Caco-2 (cell line): ENCODE measurements around the gene PTCH1. TPM values are rescaled to one million over a fixed set of nuclear protein-coding genes. Genes with fewer than 3 reads are reported as not detected.

ENCODE experiments used
- BruUV-seq: library from RNA; stranded (reverse); fragments of 400-500 nt; replicated peaks from 2 replicates; lab custom pipeline; 2021; lab: Mats Ljungman, UMichigan
- CTCF ChIA-PET: fragments of 300-600 bp; sonication (Branson Sonifier 250); formaldehyde crosslinking; loops from one replicate; lab custom pipeline; 2022; ENCODE audit warnings: antibody characterized with exemption; lab: Charles Lee
- POLR2A ChIA-PET: fragments of 300-600 bp; sonication (Branson Sonifier 250); formaldehyde crosslinking; loops from one replicate; lab custom pipeline; 2022; ENCODE audit warnings: antibody characterized with exemption; lab: Charles Lee
- DNase-seq, 2 experiments: peaks; one replicate each; pipeline versions ENCODE4 v3.0.0 to v3.0.0-alpha.2; 2020 to 2022
- H3K27me3 ChIP-seq: replicated peaks from 2 replicates; pipeline ENCODE4 v1.6.0; 2011; ENCODE audit warnings: low read length; ENCODE audit not compliant: control insufficient read depth, insufficient read depth
- H3K36me3 ChIP-seq: 2 replicates; pipeline ENCODE4 v1.5.1; 2011; ENCODE audit warnings: low read length; ENCODE audit not compliant: control insufficient read depth, insufficient read depth
- H3K4me1 ChIP-seq: fragments of 250-450 bp; sonication (Bioruptor Pico); 2 replicates; pipeline ENCODE4 v1.5.1; 2020; ENCODE audit warnings: mild to moderate bottlenecking
- H3K4me3 ChIP-seq: 2 replicates; pipeline ENCODE4 v1.5.1; 2011; ENCODE audit warnings: low read depth, mild to moderate bottlenecking, control low read depth, low read length
- H3K9me3 ChIP-seq: fragments of 250-450 bp; sonication (Bioruptor Pico); 2 replicates; pipeline ENCODE4 v1.5.1; 2020; ENCODE audit warnings: mild to moderate bottlenecking, moderate library complexity
- H3K27ac Mint-ChIP-seq: one replicate; pipeline ENCODE4 v1.8.0; 2022; ENCODE audit warnings: mixed read lengths; ENCODE audit not compliant: unreplicated experiment
- H3K27me3 Mint-ChIP-seq: one replicate; pipeline ENCODE4 v1.8.0; 2022; ENCODE audit warnings: mixed read lengths; ENCODE audit not compliant: insufficient read depth, unreplicated experiment
- H3K36me3 Mint-ChIP-seq: one replicate; pipeline ENCODE4 v1.8.0; 2022; ENCODE audit warnings: mild to moderate bottlenecking, mixed read lengths; ENCODE audit not compliant: insufficient read depth, unreplicated experiment
- H3K4me1 Mint-ChIP-seq: one replicate; pipeline ENCODE4 v1.8.0; 2022; ENCODE audit warnings: low read depth, mixed read lengths; ENCODE audit not compliant: unreplicated experiment
- H3K4me3 Mint-ChIP-seq: one replicate; pipeline ENCODE4 v1.8.0; 2022; ENCODE audit warnings: mild to moderate bottlenecking, moderate library complexity, mixed read lengths; ENCODE audit not compliant: unreplicated experiment
- H3K9me3 Mint-ChIP-seq: one replicate; pipeline ENCODE4 v1.8.0; 2022; ENCODE audit warnings: mixed read lengths; ENCODE audit not compliant: unreplicated experiment
- intact Hi-C: fragments of 100-400 bp; cut with micrococcal nuclease; formaldehyde crosslinking; loops from one replicate; pipeline ENCODE4 v1.10.0; 2022; ENCODE audit not compliant: unreplicated experiment
- total RNA-seq: library from RNA; stranded (reverse); gene quantifications from 2 replicates; pipeline ENCODE4 v1.2.3, GENCODE V29; 2022
- TF ChIP-seq, protein P1 (sequence below), 2 experiments: fragments of 200-600 bp in 1 of 2; IDR thresholded peaks; 1 replicate in 1 of 2; 2 replicates in 1 of 2; pipeline versions ENCODE4 v1.5.1 to v1.8.0; 2011 to 2022; ENCODE audit warnings: antibody characterized with exemption in 1 of 2, control low read depth in 1 of 2, inconsistent platforms in 1 of 2, low read depth in 1 of 2, low read length in 1 of 2, mild to moderate bottlenecking in 1 of 2, moderate library complexity in 1 of 2; ENCODE audit not compliant: insufficient read depth in 1 of 2, severe bottlenecking in 1 of 2, unreplicated experiment in 1 of 2

The PTCH1 gene
- total RNA-seq, 1 experiment from 2014 or later, result 25.9 TPM

DNA sequence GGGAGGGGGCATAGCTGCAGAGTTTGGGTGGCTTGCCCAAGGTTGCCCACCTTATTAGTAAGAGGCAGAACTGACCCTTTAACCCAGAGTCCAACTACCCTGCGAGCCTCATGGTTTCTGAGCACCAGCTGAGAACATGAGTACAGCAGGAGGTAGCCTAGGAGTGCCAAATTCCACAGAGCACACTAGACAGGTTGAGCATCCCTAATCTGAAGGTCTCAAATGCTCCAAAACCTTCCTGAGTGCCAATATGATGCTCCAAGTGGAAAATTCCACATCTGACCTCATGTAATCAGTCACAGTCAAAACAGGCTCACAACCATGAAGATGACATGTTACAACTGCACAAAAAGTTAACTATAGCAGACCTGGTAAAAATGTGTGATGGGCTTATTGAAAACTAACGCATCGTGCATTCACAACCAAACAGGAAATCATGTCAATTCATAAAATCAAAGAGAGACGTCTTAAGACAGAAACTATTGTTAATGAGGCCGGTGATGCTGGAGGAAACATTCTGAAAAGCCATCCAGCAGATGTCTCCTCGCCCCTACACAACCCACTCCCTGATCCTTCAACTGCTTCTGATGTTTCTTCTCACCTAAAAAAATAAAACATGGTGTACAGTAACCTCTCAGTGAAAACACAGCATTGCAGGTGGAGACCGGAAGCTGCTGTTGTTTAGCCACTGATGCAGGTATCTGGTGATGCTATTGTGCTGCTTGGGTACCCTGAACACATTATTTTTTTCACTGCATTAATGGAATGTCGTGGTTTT, 25.0 kb downstream of the PTCH1 start:
- intact Hi-C loops, result loop anchor here (5.0 kb wide), 1 partner anchor 64 kb away; no protein-coding TSS in a partner anchor
- CTCF ChIA-PET, result interaction anchor here (0.6 kb wide), 1 partner anchor 235 kb away, joined by 3 read pairs; no protein-coding TSS in a partner anchor
- H3K27me3 Mint-ChIP-seq, result no peaks in the 10 kb centered on the region
- H3K9me3 ChIP-seq, result no peaks in the 10 kb centered on the region
- no peak for DNase-seq
- H3K9me3 Mint-ChIP-seq, result no peaks in the 10 kb centered on the region
- no peaks in the 10 kb centered on the region for H3K4me1 Mint-ChIP-seq
- H3K27me3 ChIP-seq, result no peaks in the 10 kb centered on the region
- H3K4me3 Mint-ChIP-seq, result no peak overlapping the region
- peaks cover 8% of the 10 kb centered on the region for H3K36me3 Mint-ChIP-seq
- no peaks in the 10 kb centered on the region for H3K4me1 ChIP-seq
- H3K36me3 ChIP-seq, result no peaks in the 10 kb centered on the region
- H3K27ac Mint-ChIP-seq, result no peak overlapping the region
- TF ChIP-seq, protein P1, sequence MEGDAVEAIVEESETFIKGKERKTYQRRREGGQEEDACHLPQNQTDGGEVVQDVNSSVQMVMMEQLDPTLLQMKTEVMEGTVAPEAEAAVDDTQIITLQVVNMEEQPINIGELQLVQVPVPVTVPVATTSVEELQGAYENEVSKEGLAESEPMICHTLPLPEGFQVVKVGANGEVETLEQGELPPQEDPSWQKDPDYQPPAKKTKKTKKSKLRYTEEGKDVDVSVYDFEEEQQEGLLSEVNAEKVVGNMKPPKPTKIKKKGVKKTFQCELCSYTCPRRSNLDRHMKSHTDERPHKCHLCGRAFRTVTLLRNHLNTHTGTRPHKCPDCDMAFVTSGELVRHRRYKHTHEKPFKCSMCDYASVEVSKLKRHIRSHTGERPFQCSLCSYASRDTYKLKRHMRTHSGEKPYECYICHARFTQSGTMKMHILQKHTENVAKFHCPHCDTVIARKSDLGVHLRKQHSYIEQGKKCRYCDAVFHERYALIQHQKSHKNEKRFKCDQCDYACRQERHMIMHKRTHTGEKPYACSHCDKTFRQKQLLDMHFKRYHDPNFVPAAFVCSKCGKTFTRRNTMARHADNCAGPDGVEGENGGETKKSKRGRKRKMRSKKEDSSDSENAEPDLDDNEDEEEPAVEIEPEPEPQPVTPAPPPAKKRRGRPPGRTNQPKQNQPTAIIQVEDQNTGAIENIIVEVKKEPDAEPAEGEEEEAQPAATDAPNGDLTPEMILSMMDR (IDR thresholded peaks at IDR 0.05; ENCODE audit: insufficient read depth in 1 of 2, low read depth in 1 of 2, low read length in 1 of 2, severe bottlenecking in 1 of 2, unreplicated experiment in 1 of 2), result no peak
- BruUV-seq, result no TSS peak
- POLR2A ChIA-PET, result no interaction called here
- H3K4me3 ChIP-seq, result no peak overlapping the region

DNA sequence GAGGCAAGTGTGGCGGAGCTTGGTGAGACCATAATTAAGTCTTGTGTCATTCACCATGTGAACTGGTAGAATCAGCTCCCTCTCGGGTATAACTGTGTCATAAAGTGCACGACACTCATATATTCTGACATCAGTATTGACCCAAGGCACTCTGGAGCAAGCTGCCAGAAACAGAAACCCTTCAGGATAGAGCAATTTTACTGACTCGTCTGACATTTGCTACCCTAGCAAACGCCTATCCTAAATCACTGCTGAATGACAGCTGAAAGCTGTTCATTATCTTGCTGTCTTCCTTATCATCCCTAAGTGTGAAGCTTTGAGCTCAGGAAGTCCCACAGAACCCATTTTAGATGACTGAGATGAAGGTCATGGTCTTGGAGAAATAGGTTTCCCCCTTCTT, 27.8 kb downstream of the PTCH1 start:
- no peak overlapping the region for H3K4me3 Mint-ChIP-seq
- no peaks in the 10 kb centered on the region for H3K9me3 Mint-ChIP-seq
- Histone ChIP-seq H3K9me3 (no peaks in the 10 kb centered on the region), H3K36me3 (no peaks in the 10 kb centered on the region), H3K4me1 (no peaks in the 10 kb centered on the region), H3K27me3 (no peaks in the 10 kb centered on the region), H3K4me3 (no peak overlapping the region)
- no TSS peak for BruUV-seq
- DNase-seq, result no peak
- CTCF ChIA-PET, result no interaction called here
- no peak overlapping the region for H3K27ac Mint-ChIP-seq
- H3K27me3 Mint-ChIP-seq, result no peaks in the 10 kb centered on the region
- H3K4me1 Mint-ChIP-seq, result no peaks in the 10 kb centered on the region
- intact Hi-C loops, result no loop called here
- H3K36me3 Mint-ChIP-seq, result no peaks in the 10 kb centered on the region
- TF ChIP-seq, protein P1 (IDR thresholded peaks at IDR 0.05; ENCODE audit: insufficient read depth in 1 of 2, low read depth in 1 of 2, low read length in 1 of 2, severe bottlenecking in 1 of 2, unreplicated experiment in 1 of 2), result no peak
- POLR2A ChIA-PET, result no interaction called here

DNA sequence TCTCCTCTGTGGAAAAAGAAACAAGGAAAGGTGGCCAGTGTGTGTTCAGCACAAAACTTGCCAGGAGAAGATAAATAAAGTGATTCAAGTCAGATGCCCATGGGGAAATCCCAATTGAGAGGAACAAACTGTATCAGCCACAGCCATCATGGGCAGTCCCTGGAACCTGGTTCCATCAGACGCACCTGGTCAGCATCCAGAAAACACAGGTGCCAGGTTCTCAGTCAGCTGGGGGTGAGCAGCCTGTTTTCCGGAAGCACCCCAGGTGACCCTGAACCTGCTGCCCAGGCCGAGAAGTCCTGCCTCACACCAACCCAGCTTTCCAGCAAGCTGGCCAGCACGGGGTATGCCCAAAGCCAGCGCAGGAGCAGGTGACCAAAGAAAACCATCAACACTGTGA, 30.5 kb downstream of the PTCH1 start:
- no peaks in the 10 kb centered on the region for H3K27me3 Mint-ChIP-seq
- no peaks in the 10 kb centered on the region for H3K9me3 ChIP-seq
- H3K9me3 Mint-ChIP-seq, result no peaks in the 10 kb centered on the region
- H3K4me3 Mint-ChIP-seq, result no peak overlapping the region
- H3K36me3 Mint-ChIP-seq, result no peaks in the 10 kb centered on the region
- TF ChIP-seq, protein P1 (IDR thresholded peaks at IDR 0.05; ENCODE audit: insufficient read depth in 1 of 2, low read depth in 1 of 2, low read length in 1 of 2, severe bottlenecking in 1 of 2, unreplicated experiment in 1 of 2), result no peak
- ChIA-PET POLR2A (no interaction called here), CTCF (no interaction called here)
- no peak overlapping the region for H3K27ac Mint-ChIP-seq
- no peaks in the 10 kb centered on the region for H3K36me3 ChIP-seq
- BruUV-seq, result no TSS peak
- H3K27me3 ChIP-seq, result no peaks in the 10 kb centered on the region
- no peak for DNase-seq
- H3K4me1 ChIP-seq, result no peaks in the 10 kb centered on the region
- H3K4me3 ChIP-seq, result no peak overlapping the region
- H3K4me1 Mint-ChIP-seq, result no peaks in the 10 kb centered on the region
- intact Hi-C loops, result no loop called here
